ACC112 (cell line): ENCODE data around the gene TBC1D5.

Experiments used
- H2AFZ ChIP-seq: fragments of 200-600 bp; sonication (generic); one replicate; pipeline ENCODE4 v1.6.0; 2017; ENCODE audit warnings: antibody characterized with exemption, low read length; ENCODE audit not compliant: unreplicated experiment
- H3K27ac ChIP-seq: fragments of 200-600 bp; sonication (generic); 2 replicates; pipeline ENCODE4 v1.5.1; 2014; ENCODE audit warnings: low read depth, mild to moderate bottlenecking, antibody characterized with exemption, low read length, moderate library complexity
- H3K27me3 ChIP-seq: fragments of 200-600 bp; sonication (generic); 2 replicates; pipeline ENCODE4 v1.6.1; 2014; ENCODE audit warnings: mild to moderate bottlenecking, antibody characterized with exemption, low read length, moderate library complexity, mixed read lengths; ENCODE audit not compliant: insufficient read depth
- H3K36me3 ChIP-seq: fragments of 200-600 bp; sonication (generic); 2 replicates; pipeline ENCODE4 v1.6.1; 2016; ENCODE audit warnings: mild to moderate bottlenecking, antibody characterized with exemption, low read length, moderate library complexity, mixed read lengths; ENCODE audit not compliant: insufficient read depth
- H3K4me1 ChIP-seq: fragments of 200-600 bp; sonication (generic); one replicate; pipeline ENCODE4 v1.6.1; 2016; ENCODE audit warnings: low read length, mixed read lengths; ENCODE audit not compliant: insufficient read depth, unreplicated experiment, control insufficient read depth
- H3K4me3 ChIP-seq: fragments of 200-600 bp; sonication (generic); 2 replicates; pipeline ENCODE4 v1.5.1; 2014; ENCODE audit warnings: mild to moderate bottlenecking, low read depth, low read length
- H3K79me2 ChIP-seq: fragments of 200-600 bp; sonication (generic); one replicate; pipeline ENCODE4 v1.6.0; 2016; ENCODE audit warnings: low read length; ENCODE audit not compliant: control insufficient read depth, unreplicated experiment, insufficient read depth

The TBC1D5 gene

DNA sequence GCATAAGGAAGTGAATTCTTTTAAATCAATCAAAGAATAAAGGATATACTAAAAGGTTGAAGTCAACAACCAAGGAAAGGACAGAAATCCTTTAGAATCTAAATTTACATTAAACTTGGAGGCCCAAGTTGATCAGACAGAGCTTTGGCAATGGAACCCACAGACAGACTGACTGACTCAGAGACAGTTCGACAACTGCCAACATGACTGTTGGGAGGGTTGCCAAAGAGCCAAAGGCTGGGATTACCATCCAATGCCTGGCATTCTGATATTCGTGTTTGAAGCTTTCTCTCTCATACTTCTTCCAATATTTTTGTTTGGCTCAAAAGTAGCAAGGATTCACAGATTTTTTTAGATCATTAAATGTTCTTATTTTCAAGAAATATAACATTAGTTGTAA, 451.5 kb downstream of the TBC1D5 start:
- Histone ChIP-seq H3K4me1 (no peaks in the 10 kb centered on the region), H2AFZ (no peak overlapping the region), H3K27ac (no peak overlapping the region), H3K27me3 (no peaks in the 10 kb centered on the region), H3K4me3 (no peak overlapping the region), H3K36me3 (no peaks in the 10 kb centered on the region), H3K79me2 (no peaks in the 10 kb centered on the region)

DNA sequence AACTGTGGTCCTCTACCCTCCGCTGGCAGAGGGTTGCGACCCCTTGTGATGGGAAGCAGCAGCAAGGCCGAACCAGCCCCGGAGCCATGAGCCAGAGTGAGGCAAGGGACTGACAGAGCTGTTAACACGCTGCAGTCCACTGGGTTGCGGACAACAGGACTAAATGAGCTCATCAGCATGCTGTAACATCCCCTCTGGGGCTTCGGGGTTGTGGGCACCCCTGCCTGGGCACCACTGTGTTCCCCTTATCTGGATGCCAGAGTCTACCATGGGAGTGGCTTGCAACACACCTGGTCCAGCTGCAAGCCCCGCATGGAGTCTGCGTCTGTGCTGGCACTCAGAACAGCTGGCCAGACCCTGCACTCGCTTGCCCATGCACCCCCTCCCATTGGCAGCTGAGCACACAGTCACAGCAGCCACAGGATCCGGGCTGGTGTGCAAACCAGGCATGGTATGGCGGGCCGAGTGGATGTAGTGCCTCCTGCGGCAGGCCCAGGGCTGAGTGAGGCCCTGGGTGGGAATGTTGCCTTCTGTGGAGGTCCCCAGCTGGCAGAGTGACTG, 453.5 kb downstream of the TBC1D5 start:
- H3K4me3 ChIP-seq, result no peak overlapping the region
- no peaks in the 10 kb centered on the region for H3K36me3 ChIP-seq
- H2AFZ ChIP-seq, result no peak overlapping the region
- H3K4me1 ChIP-seq, result no peaks in the 10 kb centered on the region
- H3K79me2 ChIP-seq, result no peaks in the 10 kb centered on the region
- no peaks in the 10 kb centered on the region for H3K27me3 ChIP-seq
- H3K27ac ChIP-seq, result no peak overlapping the region

DNA sequence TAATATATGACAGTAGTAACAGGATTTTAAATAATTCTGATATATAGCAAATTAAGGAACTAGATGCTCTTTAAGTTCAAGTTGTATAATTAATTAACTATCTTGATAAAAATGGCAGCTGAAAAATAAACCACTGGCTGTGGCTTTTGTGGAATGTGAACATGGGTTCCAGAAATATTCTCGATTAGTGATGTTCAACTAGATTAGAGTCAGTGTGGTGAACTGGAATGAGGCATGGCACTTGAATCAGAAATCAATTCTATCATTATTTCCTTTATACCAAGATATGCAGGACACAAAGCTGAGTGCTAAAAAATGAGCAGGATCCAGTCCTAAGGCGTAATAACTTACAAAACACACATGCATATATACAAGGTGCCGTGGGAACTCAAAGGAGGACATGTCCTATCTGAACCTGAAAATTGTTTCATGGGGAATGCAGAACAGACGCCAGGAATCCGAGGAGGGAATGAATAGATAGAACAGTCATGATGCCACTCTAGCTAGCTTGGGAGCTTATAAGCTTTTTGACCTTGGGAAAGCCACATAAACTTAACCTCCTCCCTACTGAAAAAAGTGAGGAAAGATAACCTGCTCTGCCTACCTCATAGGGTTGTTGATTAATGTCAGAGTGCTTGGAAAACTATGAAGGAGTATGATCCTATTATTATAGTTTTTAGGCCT, 455.3 kb downstream of the TBC1D5 start:
- Histone ChIP-seq H3K27ac (no peak overlapping the region), H3K4me1 (no peaks in the 10 kb centered on the region)

DNA sequence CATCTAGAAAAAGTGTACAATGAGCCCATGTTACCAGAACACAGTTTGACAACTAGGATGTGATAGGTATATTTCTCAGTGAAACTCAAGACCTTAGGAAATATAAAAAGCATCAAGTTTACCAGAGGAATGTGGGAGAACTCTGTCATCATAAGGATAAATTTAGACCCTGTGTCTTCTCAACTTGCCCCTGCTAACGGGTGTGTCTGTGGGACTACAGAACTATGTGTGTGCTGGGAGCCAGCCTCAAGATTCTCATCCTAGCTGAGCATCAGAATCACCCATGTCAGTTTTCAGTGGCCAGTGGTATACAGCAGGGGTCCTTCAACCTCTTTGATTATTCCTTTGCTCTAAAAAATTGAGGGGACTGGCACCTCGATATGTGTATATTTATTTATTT, 464.4 kb downstream of the TBC1D5 start:
- Histone ChIP-seq H2AFZ (no peak overlapping the region), H3K4me1 (no peaks in the 10 kb centered on the region), H3K27me3 (no peaks in the 10 kb centered on the region), H3K4me3 (no peak overlapping the region), H3K36me3 (no peaks in the 10 kb centered on the region), H3K79me2 (no peaks in the 10 kb centered on the region), H3K27ac (no peak overlapping the region)

More for the DNA sequence above, 455.3 kb downstream of the TBC1D5 start:
- Histone ChIP-seq H3K4me3 (no peak overlapping the region), H3K27me3 (no peaks in the 10 kb centered on the region), H2AFZ (no peak overlapping the region), H3K36me3 (no peaks in the 10 kb centered on the region), H3K79me2 (no peaks in the 10 kb centered on the region)

DNA sequence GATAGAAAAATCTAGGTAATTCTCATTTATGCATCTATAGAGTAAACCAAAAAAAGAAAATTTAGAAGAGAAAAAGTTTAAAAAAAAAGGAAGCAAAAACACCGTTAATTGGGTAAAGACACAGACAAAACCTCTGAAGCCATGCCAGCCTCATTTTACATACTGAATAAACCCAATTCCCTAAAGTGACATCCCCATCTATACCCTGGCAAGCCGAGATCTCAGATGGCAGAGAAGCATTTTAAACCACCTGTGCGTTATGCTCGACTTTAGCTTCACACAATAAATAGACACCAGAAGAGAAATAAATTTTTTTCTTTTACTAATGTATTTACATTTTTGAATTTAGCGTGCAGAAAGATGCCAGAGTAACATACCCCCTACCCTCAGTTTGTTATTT, 475.6 kb downstream of the TBC1D5 start:
- H2AFZ ChIP-seq, result no peak overlapping the region
- H3K27ac ChIP-seq, result no peak overlapping the region
- no peaks in the 10 kb centered on the region for H3K36me3 ChIP-seq
- no peaks in the 10 kb centered on the region for H3K27me3 ChIP-seq
- H3K79me2 ChIP-seq, result no peaks in the 10 kb centered on the region
- no peaks in the 10 kb centered on the region for H3K4me1 ChIP-seq
- H3K4me3 ChIP-seq, result no peak overlapping the region

DNA sequence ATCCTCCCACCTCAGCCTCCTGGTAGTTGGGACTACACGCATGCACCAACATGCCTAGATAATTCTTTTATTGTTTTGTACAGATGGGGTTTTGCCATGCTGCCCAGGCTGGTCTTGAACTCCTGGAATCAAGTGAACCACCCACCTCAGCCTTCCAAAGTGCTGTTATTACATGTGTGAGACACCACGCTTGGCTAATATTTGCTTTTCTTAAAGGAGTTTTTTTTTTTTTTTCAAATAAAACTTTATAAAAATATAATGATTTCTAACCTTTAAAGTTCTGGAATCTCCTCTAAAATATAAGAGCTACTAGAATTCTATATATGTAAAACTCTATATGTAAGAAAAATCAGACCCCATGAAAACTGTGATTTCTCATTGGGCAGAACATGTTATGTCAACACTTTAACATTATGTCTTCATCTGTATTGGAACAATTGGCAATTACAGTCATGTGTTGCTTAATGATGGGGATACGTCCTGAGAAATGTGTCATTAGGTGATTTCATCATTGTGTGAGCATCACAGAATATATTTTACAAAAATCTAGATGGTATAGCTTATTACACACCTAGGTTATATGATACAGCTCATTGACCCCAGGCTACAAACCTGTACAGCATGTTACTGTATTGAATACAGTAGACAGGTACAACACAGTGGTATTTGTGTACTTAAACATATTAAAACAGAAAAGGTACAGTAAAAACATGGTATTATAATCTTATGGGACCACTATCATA, 480.6 kb downstream of the TBC1D5 start:
- Histone ChIP-seq H3K27ac (no peak overlapping the region), H3K4me1 (no peaks in the 10 kb centered on the region), H3K4me3 (no peak overlapping the region), H3K36me3 (no peaks in the 10 kb centered on the region), H2AFZ (no peak overlapping the region), H3K27me3 (no peaks in the 10 kb centered on the region), H3K79me2 (no peaks in the 10 kb centered on the region)

DNA sequence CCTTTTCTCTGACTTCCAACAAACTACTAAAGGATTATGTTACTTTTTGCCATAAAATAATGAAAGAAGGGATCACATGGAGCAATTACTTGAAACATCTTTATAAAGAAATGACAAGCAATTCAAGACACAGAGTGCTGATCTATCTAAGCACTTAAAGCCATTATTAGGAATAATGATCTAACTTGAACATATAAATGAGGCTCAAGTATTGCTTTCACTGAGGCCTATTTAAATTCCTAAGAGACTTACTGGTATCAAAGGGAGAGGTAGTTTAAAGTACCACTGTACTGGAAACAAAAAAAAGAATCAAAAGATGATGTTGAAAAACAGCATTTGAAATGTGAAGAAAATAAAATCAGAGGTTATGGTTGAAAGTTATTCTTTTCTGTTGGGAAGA, 482.2 kb downstream of the TBC1D5 start:
- no peaks in the 10 kb centered on the region for H3K4me1 ChIP-seq
- H3K79me2 ChIP-seq, result no peaks in the 10 kb centered on the region
- H2AFZ ChIP-seq, result no peak overlapping the region
- H3K27ac ChIP-seq, result no peak overlapping the region
- H3K36me3 ChIP-seq, result no peaks in the 10 kb centered on the region
- H3K27me3 ChIP-seq, result no peaks in the 10 kb centered on the region
- H3K4me3 ChIP-seq, result no peak overlapping the region

DNA sequence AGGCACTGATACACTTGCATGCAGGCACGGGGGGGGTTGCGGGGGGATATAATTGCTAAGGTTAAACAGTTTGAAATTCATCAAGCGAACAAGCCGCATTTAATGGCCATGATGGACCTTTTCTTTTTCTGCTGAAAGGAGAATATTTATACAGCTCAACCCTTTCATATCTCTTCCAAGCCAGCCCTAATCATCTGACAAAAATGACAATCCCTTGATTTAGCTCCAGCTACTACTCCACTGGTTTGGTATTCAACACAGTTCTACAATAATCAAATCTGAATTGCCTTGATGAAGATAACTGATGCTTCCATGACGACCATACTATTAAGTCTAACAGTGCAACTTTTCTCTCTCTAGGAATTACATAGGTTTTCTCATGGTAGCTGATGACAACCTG, 482.7 kb downstream of the TBC1D5 start:
- H3K36me3 ChIP-seq, result no peaks in the 10 kb centered on the region
- no peak overlapping the region for H2AFZ ChIP-seq
- no peaks in the 10 kb centered on the region for H3K79me2 ChIP-seq
- no peak overlapping the region for H3K4me3 ChIP-seq
- no peaks in the 10 kb centered on the region for H3K27me3 ChIP-seq
- H3K27ac ChIP-seq, result no peak overlapping the region
- H3K4me1 ChIP-seq, result no peaks in the 10 kb centered on the region

DNA sequence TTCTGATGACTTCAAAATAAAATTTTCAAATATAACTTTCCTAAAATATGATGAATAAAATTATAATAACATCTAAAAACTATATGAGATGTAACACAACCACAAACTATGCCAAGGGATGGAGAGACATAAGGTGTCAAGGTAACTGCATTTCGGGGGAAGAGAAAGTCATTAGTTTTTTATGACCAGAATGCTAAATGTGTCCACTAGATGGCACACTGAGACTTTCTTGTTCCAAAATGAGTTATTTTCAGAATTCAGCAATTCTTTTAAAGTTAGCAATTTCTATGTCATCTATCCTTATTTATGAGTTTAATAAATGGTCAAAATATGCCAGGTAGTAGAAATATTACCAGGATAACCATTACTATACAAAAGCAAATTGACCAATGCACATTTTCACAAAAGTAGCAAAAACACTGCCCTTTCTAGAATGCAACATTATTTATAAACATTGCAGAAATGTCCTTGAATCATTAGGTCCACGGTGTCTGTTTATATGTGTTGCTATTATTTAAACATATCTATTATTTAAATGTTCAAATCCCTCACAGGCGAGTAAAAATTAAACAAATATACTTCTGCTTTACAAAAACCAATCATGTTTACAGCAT, 483.5 kb downstream of the TBC1D5 start:
- no peak overlapping the region for H3K27ac ChIP-seq
- no peaks in the 10 kb centered on the region for H3K27me3 ChIP-seq
- H3K4me1 ChIP-seq, result no peaks in the 10 kb centered on the region
- no peak overlapping the region for H3K4me3 ChIP-seq
- H3K36me3 ChIP-seq, result no peaks in the 10 kb centered on the region
- no peaks in the 10 kb centered on the region for H3K79me2 ChIP-seq
- no peak overlapping the region for H2AFZ ChIP-seq

DNA sequence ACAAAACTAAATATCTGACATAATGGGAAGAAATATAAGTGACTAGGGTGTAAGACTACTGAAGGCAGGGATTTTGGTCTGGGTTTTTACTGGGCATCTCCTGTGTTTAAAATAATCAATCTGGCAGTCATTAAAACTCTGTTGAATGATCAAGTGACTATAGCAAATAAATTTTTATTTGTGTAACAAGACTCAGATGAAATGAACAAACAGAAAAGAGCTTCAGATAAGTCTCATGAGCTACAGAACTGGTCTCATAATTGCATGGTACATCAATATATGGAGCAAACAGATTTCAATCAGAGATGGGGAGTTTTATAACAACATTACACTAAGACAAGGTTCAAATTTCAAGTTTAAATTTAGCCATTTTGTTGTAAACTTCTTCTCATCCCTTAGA, 485.2 kb downstream of the TBC1D5 start:
- Histone ChIP-seq H3K27ac (no peak overlapping the region), H3K4me3 (no peak overlapping the region), H2AFZ (no peak overlapping the region)

More for the DNA sequence above, 485.2 kb downstream of the TBC1D5 start:
- Histone ChIP-seq H3K27me3 (no peaks in the 10 kb centered on the region), H3K36me3 (no peaks in the 10 kb centered on the region), H3K4me1 (no peaks in the 10 kb centered on the region), H3K79me2 (no peaks in the 10 kb centered on the region)
